CD14-positive monocyte (primary cell): ENCODE results near the gene ITPK1. TPM values are rescaled to one million over a fixed set of nuclear protein-coding genes. Genes with fewer than 3 reads are reported as not detected.

ENCODE experiments used
- DNase-seq, 3 donors: peaks; one replicate each; pipeline ENCODE4 v3.0.0-alpha.2; 2011 to 2022
- H2AFZ ChIP-seq: 2 replicates; pipeline ENCODE4 v1.6.0; 2012; ENCODE audit warnings: mild to moderate bottlenecking, low read depth, low read length, inconsistent platforms; ENCODE audit not compliant: insufficient read depth, poor library complexity, severe bottlenecking
- H3K27ac ChIP-seq, 2 donors: 1 replicate in 1 of 2; 2 replicates in 1 of 2; pipeline ENCODE4 v1.5.1; 2012 to 2013; ENCODE audit warnings: low read length in 2 of 2, control low read depth in 1 of 2, inconsistent platforms in 1 of 2, low read depth in 1 of 2, mild to moderate bottlenecking in 1 of 2
- H3K27me3 ChIP-seq, 2 donors: one replicate each; pipeline versions ENCODE4 v1.6.0 to v1.6.1; 2011 to 2013; ENCODE audit warnings: low read length in 2 of 2; ENCODE audit not compliant: control insufficient read depth in 2 of 2, insufficient read depth in 2 of 2
- H3K36me3 ChIP-seq, 2 donors: replicated peaks in 1 of 2; 1 replicate in 1 of 2; 2 replicates in 1 of 2; pipeline versions ENCODE4 v1.5.1 to v1.6.1; 2012 to 2013; ENCODE audit warnings: low read length in 2 of 2, control low read depth in 1 of 2, inconsistent platforms in 1 of 2, mild to moderate bottlenecking in 1 of 2; ENCODE audit not compliant: insufficient read depth in 2 of 2, control insufficient read depth in 1 of 2
- H3K4me1 ChIP-seq, 2 donors: 1 replicate in 1 of 2; 2 replicates in 1 of 2; pipeline versions ENCODE4 v1.5.1 to v1.6.1; 2012 to 2013; ENCODE audit warnings: low read length in 2 of 2, control low read depth in 1 of 2, inconsistent platforms in 1 of 2, mild to moderate bottlenecking in 1 of 2, moderate library complexity in 1 of 2; ENCODE audit not compliant: insufficient read depth in 2 of 2, control insufficient read depth in 1 of 2
- H3K4me2 ChIP-seq: replicated peaks from 2 replicates; pipeline ENCODE3; 2012; ENCODE audit warnings: low read length, moderate library complexity, mild to moderate bottlenecking; ENCODE audit not compliant: poor library complexity, severe bottlenecking; ENCODE audit errors: extremely low read depth
- H3K4me3 ChIP-seq, 3 experiments: fragments of 200-600 bp in 1 of 3; sonication (generic) in 1 of 3; replicated peaks in 1 of 3; 1 replicate in 2 of 3; 2 replicates in 1 of 3; pipeline ENCODE4 v1.5.1; 2011 to 2013; ENCODE audit warnings: low read length in 3 of 3, mild to moderate bottlenecking in 3 of 3, control low read depth in 2 of 3, low read depth in 2 of 3, inconsistent platforms in 1 of 3, moderate library complexity in 1 of 3
- H3K79me2 ChIP-seq: 2 replicates; pipeline ENCODE4 v1.6.0; 2012; ENCODE audit warnings: mild to moderate bottlenecking, control low read depth, inconsistent platforms, low read length, moderate library complexity; ENCODE audit not compliant: insufficient read depth
- H3K9ac ChIP-seq: 2 replicates; pipeline ENCODE4 v1.6.0; 2017; ENCODE audit warnings: low read length, mild to moderate bottlenecking; ENCODE audit not compliant: insufficient read depth, poor library complexity, severe bottlenecking
- H3K9me3 ChIP-seq, 2 donors: replicated peaks in 1 of 2; 1 replicate in 1 of 2; 2 replicates in 1 of 2; pipeline versions ENCODE4 v1.5.1 to v1.6.1; 2012 to 2013; ENCODE audit warnings: low read length in 2 of 2, control low read depth in 1 of 2; ENCODE audit not compliant: control insufficient read depth in 1 of 2, insufficient read depth in 1 of 2
- H4K20me1 ChIP-seq: 2 replicates; pipeline ENCODE4 v1.6.0; 2012; ENCODE audit warnings: mild to moderate bottlenecking, low read length, control low read depth, moderate library complexity; ENCODE audit not compliant: insufficient read depth
- H3K27ac Mint-ChIP-seq, 7 donors: one replicate each; pipeline ENCODE4 v1.8.0; 2020; ENCODE audit warnings: mild to moderate bottlenecking in 7 of 7, mixed read lengths in 7 of 7, moderate library complexity in 6 of 7, inconsistent platforms in 2 of 7
- H3K27me3 Mint-ChIP-seq, 3 donors: one replicate each; pipeline ENCODE4 v1.8.0; 2021 to 2022; ENCODE audit warnings: low read depth in 3 of 3, mild to moderate bottlenecking in 3 of 3, mixed read lengths in 3 of 3, moderate library complexity in 3 of 3, inconsistent platforms in 1 of 3
- H3K36me3 Mint-ChIP-seq, 2 donors: one replicate each; pipeline ENCODE4 v1.8.0; 2020; ENCODE audit warnings: mixed read lengths in 2 of 2, inconsistent platforms in 1 of 2, mild to moderate bottlenecking in 1 of 2
- H3K4me1 Mint-ChIP-seq: one replicate; pipeline ENCODE4 v1.8.0; 2020; ENCODE audit warnings: mild to moderate bottlenecking, mixed read lengths
- H3K4me3 Mint-ChIP-seq, 2 donors: one replicate each; pipeline ENCODE4 v1.8.0; 2020; ENCODE audit warnings: mild to moderate bottlenecking in 2 of 2, mixed read lengths in 2 of 2, moderate library complexity in 1 of 2
- H3K9me3 Mint-ChIP-seq, 7 donors: one replicate each; pipeline ENCODE4 v1.8.0; 2020 to 2022; ENCODE audit warnings: mixed read lengths in 7 of 7, mild to moderate bottlenecking in 6 of 7, moderate library complexity in 6 of 7, inconsistent platforms in 2 of 7
- CTCF ChIP-seq: fragments of 200-600 bp; IDR thresholded peaks from one replicate; pipeline ENCODE4 v1.8.0; 2022; ENCODE audit warnings: antibody characterized with exemption, mild to moderate bottlenecking
- WGBS: methylation state at CpG from one replicate; pipeline ENCODE4 v1.1.5; 2013; ENCODE audit warnings: missing lambda C conversion rate; ENCODE audit not compliant: insufficient coverage; 5-methylcytosine and 5-hydroxymethylcytosine counted together
- intact Hi-C, 2 donors: fragments of 100-400 bp; cut with micrococcal nuclease; formaldehyde crosslinking; loops; one replicate each; pipeline versions ENCODE4 v1.15.0 to v1.15.1; 2023
- polyA plus RNA-seq, 3 donors: library from polyadenylated mRNA; depleted of rRNA in 1 of 3; unstranded in 2 of 3; stranded (reverse) in 1 of 3; fragments of 300-500 nt in 2 of 3; fragments of >200 nt in 1 of 3; fragmentation: Illumina TruSeq in 2 of 3; gene quantifications; 1 replicate in 2 of 3; 2 replicates in 1 of 3; pipeline ENCODE4 v1.2.3, GENCODE V29; 2012 to 2021

ITPK1 gene
- polyA plus RNA-seq, 3 donors, result 57.1 to 144 (median 63.0) TPM

GRCh38 chr14:93103392-93104080 is 12.2 kb downstream of the ITPK1 start:
- peak; percentile 60 to 79 (median 74) for DNase-seq
- Mint-ChIP-seq H3K27me3 (peaks cover 0 to 2% (median 0%) of the 10 kb centered on the region in 3 donors), H3K27ac (peak overlapping the region; percentile 89 to 94 (median 93)), H3K4me3 (peak overlapping the region; percentile 67 to 76), H3K36me3 (peaks cover 6 to 9% of the 10 kb centered on the region in 2 donors), H3K4me1 (peaks cover 81% of the 10 kb centered on the region), H3K9me3 (no peaks in the 10 kb centered on the region)
- H2AFZ ChIP-seq, result peak overlapping the region; percentile 15
- WGBS, result 0% methylated on average over 1 of the region's 9 CpGs
- H3K4me2 ChIP-seq, result peak overlapping the region; percentile 76
- peaks cover 100% of the 10 kb centered on the region for H3K79me2 ChIP-seq
- peaks cover 59 to 71% of the 10 kb centered on the region in 2 donors for H3K4me1 ChIP-seq
- peak overlapping the region; percentile 83 to 84 for H3K27ac ChIP-seq
- peak overlapping the region; percentile 9 to 72 (median 22) for H3K4me3 ChIP-seq
- H4K20me1 ChIP-seq, result peaks cover 81% of the 10 kb centered on the region
- peak overlapping the region; percentile 11 for H3K9ac ChIP-seq
- no peaks in the 10 kb centered on the region for H3K9me3 ChIP-seq
- no peaks in the 10 kb centered on the region for H3K27me3 ChIP-seq
- H3K36me3 ChIP-seq, result no peaks in the 10 kb centered on the region
- intact Hi-C loops, result no loop called here
- no peak for TF ChIP-seq CTCF

- DNase-seq, result no peak
- Histone ChIP-seq H3K36me3 (no peaks in the 10 kb centered on the region), H3K27me3 (no peaks in the 10 kb centered on the region), H3K79me2 (peaks cover 100% of the 10 kb centered on the region), H3K4me3 (no peak overlapping the region), H2AFZ (no peak overlapping the region), H3K27ac (peak overlapping the region; percentile 5 to 45), H3K9ac (no peak overlapping the region), H3K4me1 (peaks cover 45 to 63% of the 10 kb centered on the region in 2 donors), H4K20me1 (peaks cover 81% of the 10 kb centered on the region), H3K9me3 (no peaks in the 10 kb centered on the region), H3K4me2 (no peak overlapping the region)
- WGBS, result 96% methylated on average over 9 of the region's 10 CpGs
- H3K27me3 Mint-ChIP-seq, result peaks cover 0 to 2% (median 0%) of the 10 kb centered on the region in 3 donors
- intact Hi-C loops, result no loop called here
- no peaks in the 10 kb centered on the region for H3K9me3 Mint-ChIP-seq
- no peak overlapping the region for H3K4me3 Mint-ChIP-seq
- peaks cover 4 to 10% of the 10 kb centered on the region in 2 donors for H3K36me3 Mint-ChIP-seq
- TF ChIP-seq CTCF, result no peak
- H3K27ac Mint-ChIP-seq, result peak overlapping the region in 4 of 7 donors; percentile 75 to 92 (median 89)
- H3K4me1 Mint-ChIP-seq, result peaks cover 71% of the 10 kb centered on the region
Observed at GRCh38 chr14:93102141-93102540, 13.6 kb downstream of the ITPK1 start.
